HepG2 (cell line): ENCODE results near the gene HLCS. TPM values are rescaled to one million over a fixed set of nuclear protein-coding genes. Genes with fewer than 3 reads are reported as not detected.
A peak's percentile ranks its signal among the peaks of the same experiment; 100 is the strongest.

ENCODE experiments used
- ATAC-seq: fragments of 200-7000 bp; cut with Tn5 transposase; 3 replicates; pipeline ENCODE4 v1.9.1; 2020; ENCODE audit warnings: mild to moderate bottlenecking, moderate library complexity
- BruUV-seq: library from RNA; stranded (reverse); fragments of 400-500 nt; replicated peaks from 2 replicates; lab custom pipeline; 2021; lab: Mats Ljungman, UMichigan
- CTCF ChIA-PET: fragments of 300-600 bp; formaldehyde crosslinking; extraction: SDS; loops from one replicate; lab custom pipeline; 2021; ENCODE audit warnings: low total read pairs, inconsistent platforms, low intra/inter-chr PET ratio; lab: Yijun Ruan, JAX
- POLR2A ChIA-PET: fragments of 350-600 bp; sonication (Branson Sonifier 250); formaldehyde crosslinking; loops from one replicate; lab custom pipeline; 2020; ENCODE audit warnings: antibody characterized with exemption, inconsistent platforms; lab: Yijun Ruan, JAX
- DNase-seq: peaks from one replicate; pipeline ENCODE4 v3.0.0-alpha.2; 2015; ENCODE audit warnings: low spot score
- FAIRE-seq: peaks from 3 replicates; lab custom pipeline; 2011; peaks lifted over from hg19 to GRCh38; lab: Jason Lieb, UNC
- H2AFZ ChIP-seq: one replicate; pipeline ENCODE4 v1.6.1; 2011; ENCODE audit warnings: low read length, inconsistent platforms
- H3K27ac ChIP-seq: fragments of 300-600 bp; 3 replicates; pipeline ENCODE4 v1.8.0; 2011; ENCODE audit warnings: mixed run types, mild to moderate bottlenecking, mixed read lengths, low read length, inconsistent platforms; ENCODE audit not compliant: insufficient read depth; ENCODE audit errors: extremely low read length
- H3K27me3 ChIP-seq, 2 experiments: fragments of 200-600 bp in 1 of 2; 2 replicates in 1 of 2; 3 replicates in 1 of 2; pipeline versions ENCODE4 v1.6.0 to v1.8.0; 2011; ENCODE audit warnings: low read length in 2 of 2, mild to moderate bottlenecking in 2 of 2, moderate library complexity in 2 of 2, inconsistent platforms in 1 of 2; ENCODE audit not compliant: insufficient read depth in 2 of 2, control insufficient read depth in 1 of 2
- H3K36me3 ChIP-seq, 2 experiments: fragments of 200-600 bp in 1 of 2; replicated peaks in 1 of 2; 2 replicates in 1 of 2; 3 replicates in 1 of 2; pipeline versions ENCODE4 v1.5.1 to v1.8.0; 2011; ENCODE audit warnings: low read length in 2 of 2, inconsistent platforms in 1 of 2; ENCODE audit not compliant: insufficient read depth in 2 of 2, control insufficient read depth in 1 of 2
- H3K4me1 ChIP-seq: 2 replicates; pipeline ENCODE4 v1.5.1; 2012; ENCODE audit warnings: low read length, inconsistent platforms; ENCODE audit not compliant: insufficient read depth
- H3K4me2 ChIP-seq: 2 replicates; pipeline ENCODE4 v1.6.0; 2011; ENCODE audit warnings: low read depth, low read length, inconsistent platforms
- H3K4me3 ChIP-seq, 3 experiments: fragments of 200-600 bp in 1 of 3; sonication (generic), shearing (Covaris generic) in 1 of 3; replicated peaks in 1 of 3; 2 replicates each; pipeline ENCODE4 v1.5.1; 2011 to 2016; ENCODE audit warnings: low read length in 3 of 3, inconsistent platforms in 2 of 3, low read depth in 2 of 3, mild to moderate bottlenecking in 2 of 3, control low read depth in 1 of 3, mixed read lengths in 1 of 3; ENCODE audit not compliant: insufficient read depth in 1 of 3
- H3K79me2 ChIP-seq: one replicate; pipeline ENCODE4 v1.6.1; 2011; ENCODE audit warnings: low read length, inconsistent platforms; ENCODE audit not compliant: insufficient read depth
- H3K9ac ChIP-seq: 2 replicates; pipeline ENCODE4 v1.6.0; 2011; ENCODE audit warnings: mild to moderate bottlenecking, low read depth, low read length, inconsistent platforms; ENCODE audit not compliant: insufficient read depth
- H3K9me3 ChIP-seq: 2 replicates; pipeline ENCODE4 v1.5.1; 2012; ENCODE audit warnings: mild to moderate bottlenecking, low read length
- H4K20me1 ChIP-seq: 2 replicates; pipeline ENCODE4 v1.6.0; 2011; ENCODE audit warnings: inconsistent platforms, mild to moderate bottlenecking, low read length, moderate library complexity; ENCODE audit not compliant: insufficient read depth
- BCL3 ChIP-seq: sonication (generic); formaldehyde crosslinking; IDR thresholded peaks from 2 replicates; pipeline ENCODE4 v1.5.1; 2020; ENCODE audit warnings: mild to moderate bottlenecking, missing genetic modification reagents, moderate library complexity
- CREB1 ChIP-seq, 2 experiments: fragments of 450-650 bp in 1 of 2; IDR thresholded peaks; 2 replicates each; pipeline ENCODE4 v1.6.1; 2016 to 2017; ENCODE audit warnings: control low read depth in 1 of 2, mild to moderate bottlenecking in 1 of 2, missing compliant biosample characterization in 1 of 2, missing genetic modification characterization in 1 of 2
- ZNF660 ChIP-seq: sonication (generic); formaldehyde crosslinking; IDR thresholded peaks from 2 replicates; pipeline ENCODE4 v1.5.1; 2020; ENCODE audit warnings: mild to moderate bottlenecking, low read depth, missing genetic modification reagents, borderline replicate concordance
- WGBS: methylation state at CpG from one replicate; pipeline ENCODE4 v1.1.6; 2017; ENCODE audit warnings: low lambda C conversion rate; 5-methylcytosine and 5-hydroxymethylcytosine counted together
- in situ Hi-C: cut with HindIII; loops from 2 replicates; pipeline ENCODE4 v1.10.0; 2017; ENCODE audit warnings: low pct_unique_long_range_greater_than_20kb; ENCODE audit not compliant: extremely low pct_ligation_motif_present
- intact Hi-C: fragments of 100-400 bp; cut with micrococcal nuclease; formaldehyde crosslinking; loops from one replicate; pipeline ENCODE4 v1.10.0; 2022; ENCODE audit not compliant: unreplicated experiment
- polyA plus RNA-seq, 8 experiments: library from polyadenylated mRNA; depleted of rRNA in 3 of 8; stranded (reverse) in 7 of 8; unstranded in 1 of 8; fragments of >200 nt; fragmentation: Illumina TruSeq in 4 of 8; extraction: Trizol in 4 of 8; gene quantifications; 2 replicates each; pipeline versions ENCODE4 v1.2.1 to v1.2.3, GENCODE V29; 2011 to 2016; ENCODE audit warnings: low read depth in 4 of 8, missing spikeins in 1 of 8, mixed read lengths in 1 of 8; ENCODE audit not compliant: insufficient read depth in 1 of 8
- total RNA-seq, 5 experiments: library from RNA; depleted of rRNA; stranded (reverse); fragments of >200 nt; fragmentation: Illumina TruSeq; extraction: Trizol; gene quantifications; 2 replicates each; pipeline ENCODE4 v1.2.3, GENCODE V29; 2016; ENCODE audit warnings: low read depth in 1 of 5
- TF ChIP-seq, protein P1 (sequence below): sonication (generic); formaldehyde crosslinking; IDR thresholded peaks from 2 replicates; pipeline ENCODE4 v1.8.0; 2023; ENCODE audit warnings: mild to moderate bottlenecking, missing genetic modification reagents

HLCS gene
- total and polyA plus RNA-seq, 2 of the 13 experiments (the other 11 are each of a cell fraction or from before 2014, with no cell fraction given), result 7.9 to 12.3 TPM

DNA sequence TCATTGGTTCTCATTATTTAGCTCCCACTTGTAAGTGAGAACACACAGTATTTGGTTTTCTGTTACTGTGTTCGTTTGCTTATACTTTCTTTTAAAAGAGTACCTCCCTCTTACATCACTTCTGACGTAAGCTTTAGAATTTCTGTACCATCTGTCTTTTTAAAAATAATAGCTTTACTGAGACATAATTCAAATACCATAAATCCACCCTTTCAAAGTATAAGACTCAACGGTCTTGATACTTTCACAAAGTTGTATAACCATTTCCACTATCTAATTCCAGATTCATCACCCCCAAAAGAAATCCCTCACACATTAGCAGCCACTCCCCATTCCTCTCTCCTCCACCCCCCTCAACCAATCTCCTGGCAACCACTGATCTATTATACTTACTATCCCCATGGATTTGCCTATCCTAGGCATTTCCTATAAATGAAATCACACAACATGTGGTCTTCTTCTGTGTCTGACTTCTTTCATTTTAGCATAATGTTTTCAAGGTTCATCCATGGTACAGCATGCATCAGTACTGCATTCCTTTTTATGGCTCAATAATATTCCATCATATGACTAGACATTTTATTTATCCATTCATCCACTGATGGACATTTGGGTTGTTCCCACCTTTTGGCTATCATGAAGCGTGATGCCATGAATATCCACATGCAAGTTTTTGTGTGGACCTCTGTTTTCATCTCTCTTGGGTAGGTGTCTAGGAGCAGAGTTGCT, 104.7 kb downstream of the HLCS start:
- ChIA-PET CTCF (no interaction called here), POLR2A (interaction anchor here (2.8 kb wide), 1 partner anchor 56 kb away, joined by 14 read pairs; no protein-coding TSS in a partner anchor)
- peak overlapping the region; percentile 54 for H3K4me2 ChIP-seq
- H3K9me3 ChIP-seq, result no peaks in the 10 kb centered on the region
- H3K27me3 ChIP-seq, result no peaks in the 10 kb centered on the region
- ATAC-seq (no peak), FAIRE-seq (no peak), DNase-seq (no peak)
- no peaks in the 10 kb centered on the region for H3K79me2 ChIP-seq
- TF ChIP-seq BCL3 (CRISPR knock-in tag), result no peak
- no peak for TF ChIP-seq ZNF660
- TF ChIP-seq, protein P1, sequence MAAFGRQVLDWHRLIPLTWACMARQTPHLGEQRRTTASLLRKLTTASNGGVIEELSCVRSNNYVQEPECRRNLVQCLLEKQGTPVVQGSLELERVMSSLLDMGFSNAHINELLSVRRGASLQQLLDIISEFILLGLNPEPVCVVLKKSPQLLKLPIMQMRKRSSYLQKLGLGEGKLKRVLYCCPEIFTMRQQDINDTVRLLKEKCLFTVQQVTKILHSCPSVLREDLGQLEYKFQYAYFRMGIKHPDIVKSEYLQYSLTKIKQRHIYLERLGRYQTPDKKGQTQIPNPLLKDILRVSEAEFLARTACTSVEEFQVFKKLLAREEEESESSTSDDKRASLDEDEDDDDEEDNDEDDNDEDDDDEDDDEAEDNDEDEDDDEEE (CRISPR knock-in tag), result peak; percentile 53; the same call in 1 of the 2 replicates
- TF ChIP-seq CREB1 (IDR thresholded peaks at IDR 0.05), result no peak
- peak; percentile 30; the same call in 1 of the 2 replicates for TF ChIP-seq CREB1 (CRISPR knock-in tag; IDR thresholded peaks at IDR 0.05)
- no TSS peak for BruUV-seq
- no peaks in the 10 kb centered on the region for H4K20me1 ChIP-seq
- H3K36me3 ChIP-seq, result no peaks in the 10 kb centered on the region
- peaks cover 74% of the 10 kb centered on the region for H3K4me1 ChIP-seq
- no peak overlapping the region for H3K4me3 ChIP-seq
- peak overlapping the region; percentile 75 for H3K27ac ChIP-seq
- in situ Hi-C loops (no loop called here), intact Hi-C loops (loop anchor here (5.0 kb wide), 2 partner anchors 56 to 114 kb away; no protein-coding TSS in a partner anchor)
- H2AFZ ChIP-seq, result no peak overlapping the region
- WGBS, result 55% methylated on average over 4 of the region's 4 CpGs
- no peak overlapping the region for H3K9ac ChIP-seq
